OCI-LY7 (cell line): ENCODE data around the gene GFAP.

Experiments used
- EZH2phosphoT487 ChIP-seq: fragments of 200-600 bp; sonication (generic); IDR thresholded peaks from 2 replicates; pipeline ENCODE4 v1.6.1; 2018; ENCODE audit warnings: low read depth, borderline replicate concordance, mild to moderate bottlenecking, mixed run types, antibody characterized with exemption, low read length, moderate library complexity, mixed read lengths
- TF ChIP-seq, protein P1 (sequence below): fragments of 200-600 bp; sonication (generic); conservative IDR thresholded peaks from 2 replicates; pipeline ENCODE4 v1.5.1; 2014; ENCODE audit warnings: mild to moderate bottlenecking, antibody characterized with exemption, low read length, moderate library complexity, mixed read lengths

DNA sequence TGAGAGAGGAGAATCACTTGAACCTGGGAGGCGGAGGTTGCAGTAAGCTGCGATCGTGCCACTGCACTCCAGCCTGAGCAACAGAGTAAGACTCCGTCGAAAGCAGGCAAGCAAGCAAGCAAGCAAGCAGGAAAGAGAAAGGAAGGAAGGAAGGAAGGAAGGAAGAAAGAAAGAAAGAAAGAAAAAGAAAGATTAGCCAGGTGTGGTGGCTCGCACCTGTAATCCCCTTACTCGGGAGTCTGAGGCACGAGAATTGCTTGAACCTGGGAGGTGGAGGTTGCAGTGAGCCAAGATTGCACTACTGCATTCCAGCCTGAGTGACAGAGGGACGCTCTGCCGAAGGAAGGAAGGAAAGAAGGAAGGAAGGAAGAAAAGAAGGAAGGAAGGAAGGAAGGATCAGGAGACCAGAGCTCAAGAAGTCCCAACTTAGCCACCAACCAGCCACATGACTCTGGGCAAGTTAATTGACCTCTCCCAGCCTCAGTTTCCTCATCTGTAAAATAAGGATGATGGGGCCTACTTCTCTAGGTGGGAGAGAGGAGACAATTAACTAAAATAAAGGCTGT lies 6.5 kb downstream of the GFAP start:
- TF ChIP-seq, protein P1, sequence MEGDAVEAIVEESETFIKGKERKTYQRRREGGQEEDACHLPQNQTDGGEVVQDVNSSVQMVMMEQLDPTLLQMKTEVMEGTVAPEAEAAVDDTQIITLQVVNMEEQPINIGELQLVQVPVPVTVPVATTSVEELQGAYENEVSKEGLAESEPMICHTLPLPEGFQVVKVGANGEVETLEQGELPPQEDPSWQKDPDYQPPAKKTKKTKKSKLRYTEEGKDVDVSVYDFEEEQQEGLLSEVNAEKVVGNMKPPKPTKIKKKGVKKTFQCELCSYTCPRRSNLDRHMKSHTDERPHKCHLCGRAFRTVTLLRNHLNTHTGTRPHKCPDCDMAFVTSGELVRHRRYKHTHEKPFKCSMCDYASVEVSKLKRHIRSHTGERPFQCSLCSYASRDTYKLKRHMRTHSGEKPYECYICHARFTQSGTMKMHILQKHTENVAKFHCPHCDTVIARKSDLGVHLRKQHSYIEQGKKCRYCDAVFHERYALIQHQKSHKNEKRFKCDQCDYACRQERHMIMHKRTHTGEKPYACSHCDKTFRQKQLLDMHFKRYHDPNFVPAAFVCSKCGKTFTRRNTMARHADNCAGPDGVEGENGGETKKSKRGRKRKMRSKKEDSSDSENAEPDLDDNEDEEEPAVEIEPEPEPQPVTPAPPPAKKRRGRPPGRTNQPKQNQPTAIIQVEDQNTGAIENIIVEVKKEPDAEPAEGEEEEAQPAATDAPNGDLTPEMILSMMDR = no peak
- TF ChIP-seq EZH2phosphoT487 = no peak
